Measurements from ENCODE around the gene GNB3. TPM values are rescaled to one million over a fixed set of nuclear protein-coding genes. Genes with fewer than 3 reads are reported as not detected.
"Not testable (repeated sequence)": the region's sequence is repeated elsewhere in the genome, so short reads cannot be mapped to it uniquely, and the experiment has no call there.

The GNB3 gene
- total RNA-seq, 1 experiment from 2014 or later, result 20.7 TPM

DNA sequence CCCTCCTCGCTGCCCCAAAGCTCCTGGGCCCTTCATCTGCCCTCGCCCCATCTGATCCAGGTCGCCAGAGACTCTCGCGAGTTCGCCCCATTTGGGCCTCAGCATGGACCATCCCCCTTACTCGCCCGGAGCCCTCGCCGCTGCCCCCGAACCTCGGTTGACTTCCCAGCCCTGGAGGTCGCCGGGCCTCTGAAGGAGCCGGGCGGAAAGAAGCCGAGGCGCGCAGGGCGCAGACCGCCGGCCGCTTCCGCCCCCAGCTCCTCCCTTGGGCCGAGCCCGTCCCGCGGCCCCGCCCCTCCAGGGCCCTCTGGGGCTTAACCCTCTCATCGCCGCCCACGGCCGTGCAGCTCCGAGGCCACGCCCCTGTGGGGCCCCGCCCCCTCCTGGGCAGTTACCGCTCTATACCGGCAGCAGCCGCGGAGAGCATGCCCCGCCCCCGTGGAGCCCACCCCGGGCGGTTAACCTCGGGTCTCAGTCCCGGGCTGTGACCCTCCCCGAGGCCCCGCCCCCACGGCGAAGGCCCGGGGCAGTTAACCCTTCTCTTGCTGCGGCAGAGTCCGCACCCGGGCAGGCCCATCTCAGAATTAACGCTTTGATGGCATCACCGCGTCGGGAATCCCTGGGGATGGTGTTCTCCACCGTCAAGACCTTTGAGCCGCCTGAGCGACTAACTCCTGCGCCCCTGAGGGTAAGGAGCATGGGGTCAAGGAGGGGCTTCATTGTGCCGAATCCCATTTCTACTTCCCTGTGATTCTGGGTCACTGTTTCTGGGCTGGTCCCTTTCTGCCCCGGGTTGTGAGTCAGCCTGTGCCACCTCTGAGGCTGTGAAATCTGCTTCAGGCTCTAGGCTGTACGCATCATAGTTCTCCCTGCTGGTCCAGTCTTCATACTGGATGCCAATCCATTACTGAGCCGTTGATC is 32.6 kb downstream of the GNB3 start, which contains the start of gene SPSB2:
Gene SPSB2 (minus strand): TSS at position 210 of the 921 bp plus-strand sequence. CDS start 402 bp downstream, outside the sequence.
- ChIA-PET CTCF (interaction anchor here (0.6 to 2.3 kb wide), 10 partner anchors 9 to 119 kb away, joined by 3 to 13 read pairs (median 5); partner anchors contain the start of genes CDCA3, ENO2 and USP5), POLR2A (ENCODE audit: low non-redundant PET) (interaction anchor here (0.5 to 0.7 kb wide), 3 partner anchors 184 to 235 kb away, joined by 3 to 10 read pairs (median 3); partner anchors contain the start of gene ZNF384)
- TF ChIP-seq, protein P1, sequence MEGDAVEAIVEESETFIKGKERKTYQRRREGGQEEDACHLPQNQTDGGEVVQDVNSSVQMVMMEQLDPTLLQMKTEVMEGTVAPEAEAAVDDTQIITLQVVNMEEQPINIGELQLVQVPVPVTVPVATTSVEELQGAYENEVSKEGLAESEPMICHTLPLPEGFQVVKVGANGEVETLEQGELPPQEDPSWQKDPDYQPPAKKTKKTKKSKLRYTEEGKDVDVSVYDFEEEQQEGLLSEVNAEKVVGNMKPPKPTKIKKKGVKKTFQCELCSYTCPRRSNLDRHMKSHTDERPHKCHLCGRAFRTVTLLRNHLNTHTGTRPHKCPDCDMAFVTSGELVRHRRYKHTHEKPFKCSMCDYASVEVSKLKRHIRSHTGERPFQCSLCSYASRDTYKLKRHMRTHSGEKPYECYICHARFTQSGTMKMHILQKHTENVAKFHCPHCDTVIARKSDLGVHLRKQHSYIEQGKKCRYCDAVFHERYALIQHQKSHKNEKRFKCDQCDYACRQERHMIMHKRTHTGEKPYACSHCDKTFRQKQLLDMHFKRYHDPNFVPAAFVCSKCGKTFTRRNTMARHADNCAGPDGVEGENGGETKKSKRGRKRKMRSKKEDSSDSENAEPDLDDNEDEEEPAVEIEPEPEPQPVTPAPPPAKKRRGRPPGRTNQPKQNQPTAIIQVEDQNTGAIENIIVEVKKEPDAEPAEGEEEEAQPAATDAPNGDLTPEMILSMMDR (conservative IDR thresholded peaks at IDR 0.05; ENCODE audit: low read depth, low read length), result no peak
- no peak for TF ChIP-seq EZH2 (IDR thresholded peaks at IDR 0.05; ENCODE audit: borderline replicate concordance, low read depth, low read length, poor library complexity, severe bottlenecking)
- H3K9me3 ChIP-seq (ENCODE audit: low read depth, low read length, poor library complexity, severe bottlenecking), result no peaks in the 10 kb centered on the region
- intact Hi-C loops (cut with micrococcal nuclease; ENCODE audit: unreplicated experiment), result loop anchor here (2.0 to 5.0 kb wide), 4 partner anchors 17 to 239 kb away; partner anchors contain the start of gene LRRC23
- H3K27ac ChIP-seq (ENCODE audit: low read depth, low read length, poor library complexity, severe bottlenecking), result peak within 1 kb of the TSS; percentile 74
- H3K27me3 ChIP-seq (replicated peaks; ENCODE audit: insufficient read depth, low read depth, low read length, poor library complexity), result no peaks in the 10 kb centered on the region
- BruUV-seq (replicated peaks), result no TSS peak
- H3K4me1 ChIP-seq (ENCODE audit: insufficient read depth, low read length, poor library complexity, severe bottlenecking), result peaks cover 22% of the 10 kb centered on the region
- peak; percentile 98 for DNase-seq (ENCODE audit: low spot score)
- H3K36me3 ChIP-seq (ENCODE audit: insufficient read depth, low read length, poor library complexity, severe bottlenecking), result peaks cover 32% of the 10 kb centered on the region
- H3K4me3 ChIP-seq (ENCODE audit: low read depth, low read length, poor library complexity, severe bottlenecking), result peak within 1 kb of the TSS; percentile 75

DNA sequence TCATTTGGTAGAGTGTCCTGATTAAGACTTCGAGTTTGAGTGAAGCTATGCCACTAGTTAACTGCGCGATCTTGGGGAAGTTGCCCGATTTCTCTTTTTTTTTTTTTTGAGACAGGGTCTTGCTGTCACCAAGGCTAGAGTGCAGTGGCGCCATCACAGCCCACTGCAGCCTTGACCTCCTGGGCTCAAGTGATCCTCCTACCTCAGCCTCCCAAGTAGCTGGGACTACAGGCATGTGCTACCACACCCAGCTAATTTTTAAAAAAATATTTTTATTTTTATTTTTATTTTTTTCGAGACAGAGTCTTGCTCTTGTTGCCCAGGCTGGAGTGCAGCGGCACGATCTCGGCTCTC is 33.3 kb downstream of the GNB3 start:
- POLR2A ChIA-PET (ENCODE audit: low non-redundant PET); BruUV-seq (replicated peaks); H3K9me3 ChIP-seq (ENCODE audit: low read depth, low read length, poor library complexity, severe bottlenecking); H3K27me3 ChIP-seq (replicated peaks; ENCODE audit: insufficient read depth, low read depth, low read length, poor library complexity); DNase-seq (ENCODE audit: low spot score): not testable (repeated sequence)
- H3K27ac ChIP-seq (ENCODE audit: low read depth, low read length, poor library complexity, severe bottlenecking), result peak overlapping the region; percentile 74
- intact Hi-C loops (cut with micrococcal nuclease; ENCODE audit: unreplicated experiment), result loop anchor here (5.0 kb wide), 2 partner anchors 63 to 238 kb away; no protein-coding TSS in a partner anchor
- peaks cover 26% of the 10 kb centered on the region for H3K36me3 ChIP-seq (ENCODE audit: insufficient read depth, low read length, poor library complexity, severe bottlenecking)
- H3K4me3 ChIP-seq (ENCODE audit: low read depth, low read length, poor library complexity, severe bottlenecking), result peak overlapping the region; percentile 75
- CTCF ChIA-PET, result interaction anchor here (1.2 kb wide), 1 partner anchor 64 kb away, joined by 4 read pairs; no protein-coding TSS in a partner anchor
- H3K4me1 ChIP-seq (ENCODE audit: insufficient read depth, low read length, poor library complexity, severe bottlenecking), result peaks cover 15% of the 10 kb centered on the region

DNA sequence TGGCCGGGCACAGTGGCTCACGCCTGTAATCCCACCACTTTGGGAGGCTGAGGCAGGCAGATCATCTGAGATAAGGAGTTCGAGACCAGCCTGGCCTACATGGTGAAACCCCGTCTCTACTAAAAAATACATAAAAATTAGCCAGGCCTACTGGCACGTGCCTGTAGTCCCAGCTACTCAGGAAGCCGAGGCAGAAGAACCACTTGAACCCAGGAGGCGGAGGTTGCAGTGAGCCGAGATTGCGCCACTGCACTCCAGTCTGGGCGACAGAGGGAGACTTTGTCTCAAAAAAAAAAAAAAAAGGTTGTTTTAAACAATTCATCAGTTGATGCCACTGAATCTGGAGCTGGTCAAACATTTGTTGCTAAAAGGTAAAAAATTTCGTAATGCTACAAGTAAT is 39.1 kb downstream of the GNB3 start:
- POLR2A ChIA-PET (ENCODE audit: low non-redundant PET); H3K36me3 ChIP-seq (ENCODE audit: insufficient read depth, low read length, poor library complexity, severe bottlenecking); H3K9me3 ChIP-seq (ENCODE audit: low read depth, low read length, poor library complexity, severe bottlenecking); H3K27ac ChIP-seq (ENCODE audit: low read depth, low read length, poor library complexity, severe bottlenecking); H3K27me3 ChIP-seq (replicated peaks; ENCODE audit: insufficient read depth, low read depth, low read length, poor library complexity); CTCF ChIA-PET; BruUV-seq (replicated peaks); DNase-seq (ENCODE audit: low spot score); H3K4me3 ChIP-seq (ENCODE audit: low read depth, low read length, poor library complexity, severe bottlenecking); H3K4me1 ChIP-seq (ENCODE audit: insufficient read depth, low read length, poor library complexity, severe bottlenecking): not testable (repeated sequence)
- intact Hi-C loops (cut with micrococcal nuclease; ENCODE audit: unreplicated experiment), result loop anchor here (5.0 kb wide), 1 partner anchor 852 kb away; no protein-coding TSS in a partner anchor

DNA sequence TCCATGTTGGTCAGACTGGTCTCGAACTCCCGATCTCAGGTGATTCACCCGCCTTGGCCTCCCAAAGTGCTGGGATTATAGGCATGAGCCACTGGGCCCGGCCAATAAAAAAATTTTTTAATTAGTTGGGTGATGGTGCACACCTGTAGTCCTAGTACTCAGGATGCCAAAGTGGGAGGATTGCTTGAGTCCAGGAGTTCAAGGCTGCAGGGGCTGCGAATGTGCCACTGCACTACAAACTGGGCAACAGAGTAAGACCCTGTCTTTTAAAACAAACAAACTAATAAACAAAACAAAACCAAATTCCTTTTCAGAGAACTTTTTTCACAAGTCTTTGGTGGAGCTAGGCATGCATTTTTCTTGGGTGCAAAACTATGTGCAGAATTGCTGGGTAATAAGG is 42.5 kb downstream of the GNB3 start:
- no peak for DNase-seq (ENCODE audit: low spot score)
- intact Hi-C loops (cut with micrococcal nuclease; ENCODE audit: unreplicated experiment), result loop anchor here (5.0 kb wide), 1 partner anchor 849 kb away; no protein-coding TSS in a partner anchor
- no peaks in the 10 kb centered on the region for H3K9me3 ChIP-seq (ENCODE audit: low read depth, low read length, poor library complexity, severe bottlenecking)
- H3K27ac ChIP-seq (ENCODE audit: low read depth, low read length, poor library complexity, severe bottlenecking), result no peak overlapping the region
- ChIA-PET POLR2A (ENCODE audit: low non-redundant PET) (no interaction called here), CTCF (interaction anchor here (2.3 kb wide), 1 partner anchor 11 kb away, joined by 10 read pairs; the partner anchor contains the start of gene SPSB2)
- BruUV-seq (replicated peaks), result no TSS peak
- no peaks in the 10 kb centered on the region for H3K36me3 ChIP-seq (ENCODE audit: insufficient read depth, low read length, poor library complexity, severe bottlenecking)
- H3K4me3 ChIP-seq (ENCODE audit: low read depth, low read length, poor library complexity, severe bottlenecking), result no peak overlapping the region
- H3K27me3 ChIP-seq (replicated peaks; ENCODE audit: insufficient read depth, low read depth, low read length, poor library complexity), result no peaks in the 10 kb centered on the region
- TF ChIP-seq, protein P1 (conservative IDR thresholded peaks at IDR 0.05; ENCODE audit: low read depth, low read length), result no peak
- no peak for TF ChIP-seq EZH2 (IDR thresholded peaks at IDR 0.05; ENCODE audit: borderline replicate concordance, low read depth, low read length, poor library complexity, severe bottlenecking)
- no peaks in the 10 kb centered on the region for H3K4me1 ChIP-seq (ENCODE audit: insufficient read depth, low read length, poor library complexity, severe bottlenecking)

Data from A673 (cell line).